NCI-H82 (cell line): ENCODE results near the gene SERTAD2.
A peak's percentile ranks its signal among the peaks of the same experiment; 100 is the strongest.

Experiments used
- DNase-seq: peaks from one replicate; lab custom pipeline; 2025; lab: John Stamatoyannopoulos, UW

SERTAD2 gene

GRCh38 chr2:64653109-64654062 lies at the start of gene SERTAD2:
Gene SERTAD2 (minus strand): TSS chr2:64653913. CDS start chr2:64636871, 17,042 bp downstream.
- peak; percentile 92 for DNase-seq

GRCh38 chr2:64700133-64700809 lies 46.6 kb upstream of the SERTAD2 start:
- no peak for DNase-seq

GRCh38 chr2:64699712-64700111 lies 46.0 kb upstream of the SERTAD2 start:
- DNase-seq, result no peak

GRCh38 chr2:64698668-64699444 lies 45.1 kb upstream of the SERTAD2 start:
- no peak for DNase-seq

GRCh38 chr2:64698177-64698643 lies 44.5 kb upstream of the SERTAD2 start:
- DNase-seq, result no peak

- no peak for DNase-seq
These were observed 43.8 kb upstream of the SERTAD2 start for GRCh38 chr2:64697297-64698176.

GRCh38 chr2:64696636-64697035 lies 42.9 kb upstream of the SERTAD2 start:
- no peak for DNase-seq

GRCh38 chr2:64695721-64696261 lies 42.1 kb upstream of the SERTAD2 start:
- no peak for DNase-seq

GRCh38 chr2:64692401-64692800 lies 38.7 kb upstream of the SERTAD2 start:
- no peak for DNase-seq

- no peak for DNase-seq
These were observed 35.2 kb upstream of the SERTAD2 start for GRCh38 chr2:64688909-64689308.

- DNase-seq, result no peak
These were observed 32.7 kb upstream of the SERTAD2 start for GRCh38 chr2:64686283-64686956.

- no peak for DNase-seq
These were observed 31.7 kb upstream of the SERTAD2 start for GRCh38 chr2:64685430-64685829.

- no peak for DNase-seq
These were observed 30.2 kb upstream of the SERTAD2 start for GRCh38 chr2:64683771-64684510.

GRCh38 chr2:64681479-64681967 lies 27.8 kb upstream of the SERTAD2 start:
- no peak for DNase-seq

- DNase-seq, result no peak
These were observed 26.1 kb upstream of the SERTAD2 start for GRCh38 chr2:64679673-64680425.

GRCh38 chr2:64678771-64679590 lies 25.3 kb upstream of the SERTAD2 start:
- no peak for DNase-seq

- no peak for DNase-seq
These were observed 23.8 kb upstream of the SERTAD2 start for GRCh38 chr2:64677530-64677929.

GRCh38 chr2:64675860-64676259 lies 22.1 kb upstream of the SERTAD2 start:
- no peak for DNase-seq
